ENCODE results near the gene MUC2.
"Not testable (repeated sequence)": the region's sequence is repeated elsewhere in the genome, so short reads cannot be mapped to it uniquely, and the experiment has no call there.

The MUC2 gene

DNA sequence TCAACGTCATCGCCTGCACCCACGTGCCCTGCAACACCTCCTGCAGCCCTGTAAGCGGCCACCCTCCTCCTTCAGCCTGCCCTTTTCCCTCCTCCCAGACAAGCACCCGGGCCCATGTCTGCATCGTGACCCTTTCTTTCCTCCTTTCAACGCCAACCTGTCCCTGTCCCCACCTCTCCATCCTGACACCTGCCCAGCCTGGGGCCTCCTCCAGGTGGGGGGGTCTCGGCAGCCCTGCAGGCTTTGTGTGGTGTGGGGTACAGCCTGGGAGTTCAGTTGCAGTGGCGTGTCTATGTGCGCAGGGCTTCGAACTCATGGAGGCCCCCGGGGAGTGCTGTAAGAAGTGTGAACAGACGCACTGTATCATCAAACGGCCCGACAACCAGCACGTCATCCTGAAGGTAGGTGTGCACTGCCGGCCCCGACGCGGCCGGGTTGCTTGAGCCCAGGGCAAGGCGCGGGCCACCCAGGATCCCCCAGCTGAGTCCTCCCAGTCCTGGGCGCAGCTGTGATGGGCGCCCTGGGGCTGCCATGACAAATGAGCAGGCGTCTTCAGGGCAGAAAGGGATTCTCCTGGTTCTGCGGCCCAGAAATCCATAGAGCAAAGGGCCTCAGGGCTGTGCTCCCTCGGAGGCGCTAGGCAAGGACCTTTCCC, 33.7 kb downstream of the MUC2 start:
- no peak for DNase-seq

GRCh38 chr11:1109101-1109917, 34.6 kb downstream of the MUC2 start:
- no peak for DNase-seq

- DNase-seq = no peak
Measured at GRCh38 chr11:1109918-1110705, 35.4 kb downstream of the MUC2 start.

DNA sequence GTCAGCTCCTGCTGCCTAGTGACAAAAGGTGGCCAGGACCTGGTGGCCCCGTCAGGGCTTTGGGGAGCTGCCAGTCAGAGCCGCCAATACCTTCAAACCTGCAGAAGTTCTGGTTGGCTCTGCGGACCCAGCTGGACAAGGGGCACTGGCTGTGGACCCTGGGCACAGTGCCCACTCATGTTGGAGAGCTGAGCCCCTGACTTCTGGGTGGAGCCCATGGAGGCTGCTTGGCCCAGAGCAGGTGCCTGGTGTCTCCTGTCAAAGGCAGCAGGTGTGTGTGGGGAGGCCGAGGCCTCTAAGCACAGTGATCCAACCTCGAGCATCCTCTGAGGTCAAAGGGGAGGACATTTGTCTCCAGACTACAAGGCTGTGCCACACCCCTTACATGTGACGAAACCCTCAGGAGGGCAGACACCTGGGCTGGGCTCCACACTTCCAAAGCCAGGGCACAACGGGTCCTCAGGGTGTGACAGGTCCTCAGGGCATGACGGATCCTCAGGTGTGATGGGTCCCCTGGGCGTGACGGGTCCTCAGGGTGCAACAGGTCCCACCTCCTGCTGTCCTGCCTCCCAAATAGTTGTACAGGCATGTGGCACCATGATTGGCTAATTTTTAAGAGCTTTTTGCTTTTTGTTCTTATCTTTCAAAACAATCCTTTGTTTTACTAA, 37.0 kb downstream of the MUC2 start:
- DNase-seq = no peak

DNA sequence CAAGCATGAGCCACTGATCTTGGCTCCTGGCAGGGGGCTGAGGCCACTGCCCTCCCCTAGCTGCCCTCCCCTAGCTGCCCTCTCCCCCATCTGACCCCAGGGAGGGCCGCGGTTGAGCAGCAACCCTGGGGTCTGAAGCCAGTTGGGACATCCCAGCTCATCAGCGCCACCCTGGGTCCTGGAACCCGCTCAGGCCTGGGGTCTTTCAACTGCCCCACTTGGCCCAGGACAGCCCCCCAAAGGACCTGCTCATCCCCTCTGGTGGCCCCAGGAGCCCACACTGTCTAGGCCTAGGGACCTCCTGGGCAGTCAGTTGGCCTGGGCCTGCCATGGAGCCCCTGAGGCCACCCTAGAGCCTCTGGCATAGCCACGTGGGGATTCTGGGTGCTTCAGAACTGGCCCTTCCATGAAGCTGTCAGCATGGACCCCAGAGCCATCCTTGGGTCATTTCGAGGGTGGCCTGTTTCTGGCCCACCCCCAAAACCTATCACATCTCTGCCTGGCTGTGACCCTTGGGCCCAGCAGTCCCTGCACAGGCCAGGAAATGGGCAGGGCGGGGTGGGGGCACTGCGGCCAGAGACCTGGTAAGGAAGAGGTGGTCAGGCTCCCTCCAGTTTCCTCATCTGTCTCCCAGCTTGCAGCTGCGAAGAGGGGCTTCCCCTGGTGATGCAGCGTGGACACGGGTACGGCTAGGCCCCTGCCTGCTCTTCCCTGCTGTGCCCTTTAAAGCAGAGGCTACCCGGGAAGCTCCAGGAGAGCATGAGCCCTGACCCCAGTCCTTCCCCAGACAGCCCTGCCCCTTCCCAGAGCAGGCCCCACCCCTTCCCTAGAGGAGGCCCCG, 37.9 kb downstream of the MUC2 start:
- DNase-seq = no peak

GRCh38 chr11:1113405-1114201, 38.9 kb downstream of the MUC2 start:
- DNase-seq = no peak

DNA sequence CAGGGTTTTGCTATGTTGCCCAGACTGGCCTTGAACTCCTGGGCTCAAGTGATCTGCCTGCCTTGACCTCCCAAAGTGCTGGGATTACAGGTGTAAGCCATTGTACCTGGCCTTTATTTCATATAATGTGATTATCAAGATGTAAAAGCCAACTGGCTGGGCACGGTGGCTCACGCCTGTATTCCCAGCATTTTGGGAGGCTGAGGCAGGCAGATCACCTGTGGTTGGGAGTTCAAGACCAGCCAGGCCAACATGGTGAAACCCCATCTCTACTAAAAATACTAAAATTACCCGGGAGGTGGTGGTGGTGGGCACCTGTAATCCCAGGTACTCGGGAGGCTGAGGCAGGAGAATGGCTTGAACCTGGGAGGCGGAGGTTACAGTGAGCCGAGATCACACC, 40.6 kb downstream of the MUC2 start:
- not testable (repeated sequence) for DNase-seq

- DNase-seq = no peak
Measured at GRCh38 chr11:1116104-1116503, 41.4 kb downstream of the MUC2 start.

GRCh38 chr11:1116666-1117390, 42.2 kb downstream of the MUC2 start:
- DNase-seq = no peak

- no peak for DNase-seq
Measured at GRCh38 chr11:1117992-1118391, 43.3 kb downstream of the MUC2 start.

DNA sequence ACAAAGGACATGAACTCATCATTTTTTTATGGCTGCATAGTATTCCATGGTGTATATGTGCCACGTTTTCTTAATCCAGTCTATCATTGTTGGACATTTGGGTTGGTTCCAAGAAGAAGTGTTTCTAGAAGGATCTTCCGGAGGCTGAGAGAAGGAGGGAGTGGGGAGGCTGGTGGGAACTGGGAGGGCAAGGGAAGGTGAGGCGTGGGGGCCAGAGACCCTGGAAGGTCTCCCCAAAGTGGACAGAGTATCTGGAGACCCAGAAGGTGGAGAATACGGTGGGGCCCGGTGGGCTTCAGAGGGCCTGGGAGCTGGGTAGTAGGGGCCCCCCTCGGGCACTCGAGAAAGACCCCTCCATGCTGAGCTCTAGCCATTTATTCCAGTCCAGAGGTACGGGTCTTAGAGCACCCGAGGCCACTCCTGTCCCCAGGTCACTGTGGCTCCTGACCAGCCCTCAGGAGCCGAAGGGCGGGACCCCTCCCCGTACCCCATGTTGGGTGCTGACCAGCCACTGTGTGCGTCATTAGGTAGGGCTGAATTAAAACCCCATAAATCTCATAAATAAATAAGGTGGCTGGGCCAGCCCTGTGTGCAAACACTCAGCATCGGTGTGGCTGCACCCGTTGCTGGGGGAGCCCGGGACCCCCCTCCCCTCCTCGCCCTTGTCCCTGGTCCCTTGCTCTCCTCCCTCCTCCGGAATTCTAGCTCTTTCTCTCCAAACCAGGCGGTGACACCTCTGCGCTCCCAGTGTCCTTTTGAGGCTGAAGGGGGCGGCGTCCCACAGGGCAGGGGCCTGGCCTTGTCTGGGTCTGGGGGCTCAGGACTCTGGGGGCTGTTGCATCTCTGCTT, 44.3 kb downstream of the MUC2 start:
- DNase-seq = no peak

DNA sequence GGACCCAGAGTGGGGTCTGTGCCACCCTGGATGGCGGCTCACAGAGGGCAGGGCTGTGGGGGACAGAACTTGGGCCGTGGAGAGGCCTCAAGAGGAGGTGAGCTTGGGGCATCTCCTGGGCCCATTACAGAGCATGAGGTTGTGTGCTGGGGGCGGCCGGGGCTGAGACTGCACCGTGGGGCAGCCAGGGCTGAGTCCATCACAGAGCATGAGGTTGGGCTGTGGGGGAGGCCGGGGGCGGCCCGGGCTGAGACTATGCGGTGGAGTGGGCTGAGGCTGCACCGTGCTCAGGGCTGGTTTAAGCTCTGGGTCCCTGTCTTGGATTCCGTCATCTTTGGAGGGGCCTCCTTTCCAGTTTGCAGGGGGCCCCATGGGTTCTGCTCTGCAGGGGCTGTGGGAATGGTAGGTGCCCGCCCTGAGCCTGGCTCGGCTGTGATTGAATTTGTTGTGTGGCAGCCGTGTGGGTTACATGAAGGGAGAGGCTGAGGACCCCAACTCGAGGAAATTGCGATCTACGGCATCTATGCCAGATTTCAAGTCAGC, 45.0 kb downstream of the MUC2 start:
- DNase-seq = no peak

DNA sequence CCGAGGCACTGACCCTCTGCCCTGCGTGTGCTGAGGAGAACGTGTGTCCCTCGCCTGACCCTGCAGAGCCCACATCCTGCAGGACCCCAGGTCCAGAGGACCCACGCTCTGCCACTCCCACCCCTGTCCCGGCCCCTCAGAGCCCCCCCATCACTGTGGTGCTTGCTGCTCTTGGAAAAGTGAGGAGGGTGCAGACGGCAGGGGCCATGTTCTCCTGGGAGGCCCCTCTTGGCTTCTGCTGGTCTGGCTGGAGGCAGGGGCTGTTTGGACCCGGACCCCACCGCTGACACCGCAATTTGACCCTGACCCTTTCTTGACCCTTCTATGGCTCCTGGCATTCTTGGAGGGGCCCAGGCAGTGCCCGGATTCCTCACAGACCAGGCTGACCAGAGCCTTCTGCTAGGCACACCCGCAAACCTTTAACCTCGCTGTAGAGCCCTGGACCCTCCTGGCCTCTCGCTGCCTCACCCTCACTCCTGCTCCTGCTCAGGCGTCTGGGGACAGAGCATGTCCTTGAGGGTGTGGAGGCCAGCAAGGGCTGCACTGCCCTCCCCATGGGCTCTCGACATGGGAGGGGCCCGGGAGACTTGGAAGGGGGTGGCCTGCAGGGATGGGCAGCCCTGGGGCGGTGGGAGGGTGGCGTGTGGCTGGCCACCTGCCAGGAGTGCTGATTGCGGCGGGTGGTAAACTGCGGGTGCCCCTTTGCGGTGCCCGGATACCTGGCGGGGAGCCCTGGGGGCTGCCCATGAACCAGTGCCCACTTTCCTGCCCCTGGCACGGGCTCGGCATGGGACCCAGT, 46.1 kb downstream of the MUC2 start:
- no peak for DNase-seq

- DNase-seq = no peak
Measured at GRCh38 chr11:1121331-1121812, 46.7 kb downstream of the MUC2 start.

DNA sequence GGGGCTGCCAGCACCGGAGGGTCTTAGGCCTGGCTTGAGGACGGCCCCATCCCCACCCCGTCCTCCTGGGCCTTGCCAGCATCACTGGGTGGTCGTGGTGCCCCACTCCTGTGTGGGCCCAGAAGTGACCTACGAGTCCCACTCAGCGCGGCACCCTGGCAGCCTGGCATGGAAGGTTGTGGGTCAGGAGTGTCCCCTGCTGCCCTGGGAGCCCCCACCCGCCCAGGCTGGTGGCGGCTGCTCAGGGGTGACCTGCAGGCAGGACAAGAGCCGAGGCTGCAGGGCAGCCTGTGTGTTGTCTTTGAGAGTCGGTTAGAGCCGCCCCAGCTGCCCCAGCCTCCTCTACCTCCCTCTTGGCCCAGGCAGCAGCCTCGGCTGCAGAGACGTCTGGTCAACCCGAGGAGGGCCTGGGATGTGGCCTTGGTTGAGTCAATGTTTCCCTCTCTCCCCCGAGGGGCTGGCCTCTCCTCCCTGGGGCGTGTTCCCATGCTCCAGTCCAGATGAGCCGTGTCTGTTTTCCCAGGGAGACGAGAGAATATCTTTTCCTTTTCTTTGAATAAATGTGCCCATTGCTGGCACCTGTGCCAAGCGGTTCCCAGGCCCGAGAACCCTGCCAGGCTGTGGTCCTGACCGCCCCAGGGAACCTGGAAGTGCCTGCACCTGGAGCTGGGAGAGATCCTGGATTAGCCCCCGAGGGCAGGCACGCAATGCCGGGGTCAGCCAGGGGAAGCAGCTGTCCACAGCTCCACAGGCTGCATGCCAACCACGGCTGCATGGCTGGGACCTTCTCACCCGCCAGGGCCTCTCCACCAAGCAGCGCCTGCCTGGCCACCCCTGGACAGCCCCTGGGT, 47.4 kb downstream of the MUC2 start:
- no peak for DNase-seq

GRCh38 chr11:1122664-1123002, 48.0 kb downstream of the MUC2 start:
- DNase-seq = no peak

- no peak for DNase-seq
Measured at GRCh38 chr11:1123970-1124369, 49.3 kb downstream of the MUC2 start.

Data from GDM1 (cell line).